Measurements from ENCODE around the gene JAK2.
A peak's percentile ranks its signal among the peaks of the same experiment; 100 is the strongest.

Gene JAK2

GRCh38 chr9:4984621-4985385 lies at the start of gene JAK2 (continued):
- TF ChIP-seq ZNF211 (tag by site-specific recombination; IDR thresholded peaks at IDR 0.05; ENCODE audit: low read depth) (no peak), AEBP2 (tag by site-specific recombination; IDR thresholded peaks at IDR 0.05; ENCODE audit: borderline replicate concordance) (no peak), ZNF24 (tag by site-specific recombination; IDR thresholded peaks at IDR 0.05) (no peak), ZBTB20 (tag by site-specific recombination; IDR thresholded peaks at IDR 0.05) (peak; percentile 84), ZNF571 (tag by site-specific recombination; IDR thresholded peaks at IDR 0.05) (no peak), MEIS1 (CRISPR knock-in tag; IDR thresholded peaks at IDR 0.05; ENCODE audit: borderline replicate concordance) (no peak), SP2 (tag by site-specific recombination; IDR thresholded peaks at IDR 0.05) (peak; percentile 76), ZNF768 (tag by site-specific recombination; IDR thresholded peaks at IDR 0.05) (peak; percentile 36; the same call in 1 of the 2 replicates), ZNF843 (tag by site-specific recombination; IDR thresholded peaks at IDR 0.05) (peak; percentile 19; the same call in 1 of the 2 replicates), ZBTB7A (tag by site-specific recombination; IDR thresholded peaks at IDR 0.05; ENCODE audit: low read depth) (no peak)

GRCh38 chr9:4936277-4936676 lies 48.8 kb upstream of the JAK2 start:
- POLR2A ChIA-PET: no interaction called here
- TF ChIP-seq ZNF155 (tag by site-specific recombination; IDR thresholded peaks at IDR 0.05): no peak
- TF ChIP-seq ZNF133 (tag by site-specific recombination; IDR thresholded peaks at IDR 0.05): peak; percentile 86
- Histone ChIP-seq H3K36me3 (ENCODE audit: control insufficient read depth in 2 of 2, insufficient read depth in 1 of 2, low read length in 2 of 2) (no peaks in the 10 kb centered on the region), H3K27ac (ENCODE audit: extremely low read depth, low read depth, low read length) (no peak overlapping the region), H3K9me3 (ENCODE audit: control insufficient read depth, insufficient read depth, low read depth, low read length) (no peaks in the 10 kb centered on the region), H3K4me1 (ENCODE audit: control insufficient read depth, insufficient read depth, low read length) (no peaks in the 10 kb centered on the region), H3K4me3 (ENCODE audit: low read depth, low read length) (no peak overlapping the region)
- CTCF ChIA-PET: no interaction called here

- Histone ChIP-seq H3K4me3 (ENCODE audit: low read depth, low read length) (no peak overlapping the region), H3K36me3 (ENCODE audit: control insufficient read depth in 2 of 2, insufficient read depth in 1 of 2, low read length in 2 of 2) (no peaks in the 10 kb centered on the region), H3K4me1 (ENCODE audit: control insufficient read depth, insufficient read depth, low read length) (no peaks in the 10 kb centered on the region), H3K9me3 (ENCODE audit: control insufficient read depth, insufficient read depth, low read depth, low read length) (no peaks in the 10 kb centered on the region), H3K27ac (ENCODE audit: extremely low read depth, low read depth, low read length) (no peak overlapping the region)
- ChIA-PET CTCF (no interaction called here), POLR2A (no interaction called here)
- TF ChIP-seq ZBTB20 (tag by site-specific recombination; IDR thresholded peaks at IDR 0.05) (no peak), ZNF76 (tag by site-specific recombination; IDR thresholded peaks at IDR 0.05; ENCODE audit: borderline replicate concordance, low read depth) (no peak), ZNF623 (tag by site-specific recombination; IDR thresholded peaks at IDR 0.05) (no peak), ZBTB1 (tag by site-specific recombination; IDR thresholded peaks at IDR 0.05) (no peak)
Observed at GRCh38 chr9:4936823-4937222, 48.2 kb upstream of the JAK2 start.

- Histone ChIP-seq H3K4me3 (ENCODE audit: low read depth, low read length) (no peak overlapping the region), H3K4me1 (ENCODE audit: control insufficient read depth, insufficient read depth, low read length) (no peaks in the 10 kb centered on the region), H3K27ac (ENCODE audit: extremely low read depth, low read depth, low read length) (no peak overlapping the region), H3K36me3 (ENCODE audit: control insufficient read depth in 2 of 2, insufficient read depth in 1 of 2, low read length in 2 of 2) (no peaks in the 10 kb centered on the region), H3K9me3 (ENCODE audit: control insufficient read depth, insufficient read depth, low read depth, low read length) (no peaks in the 10 kb centered on the region)
- ChIA-PET CTCF (no interaction called here), POLR2A (no interaction called here)
- TF ChIP-seq ZBTB11 (tag by site-specific recombination; conservative IDR thresholded peaks at IDR 0.05; ENCODE audit: low read depth) (no peak), WT1 (tag by site-specific recombination; IDR thresholded peaks at IDR 0.05) (peak; percentile 61), ZXDB (tag by site-specific recombination; IDR thresholded peaks at IDR 0.05) (0 out of 2 replicates have a peak, but pooled peaks have one; percentile 24)
Observed at GRCh38 chr9:4937446-4937845, 47.6 kb upstream of the JAK2 start.
